Measurements from ENCODE around the gene ZAP70.
"Not testable (repeated sequence)": the region's sequence is repeated elsewhere in the genome, so short reads cannot be mapped to it uniquely, and the experiment has no call there.

The ZAP70 gene

GRCh38 chr2:97670471-97670870 lies 42.9 kb upstream of the ZAP70 start:
- no peak for TF ChIP-seq CTCF (IDR thresholded peaks at IDR 0.05; ENCODE audit: low read depth, low read length, missing control alignments)
- in situ Hi-C loops (cut with HindIII; ENCODE audit: low pct_ligation_motif_present, low sequenced_read_pairs), result no loop called here
- H3K36me3 ChIP-seq (replicated peaks), result no peaks in the 10 kb centered on the region
- H3K27me3 ChIP-seq (replicated peaks), result no peaks in the 10 kb centered on the region
- no peak for DNase-seq
- no peak overlapping the region for H3K27ac ChIP-seq
- no peak overlapping the region for H3K4me3 ChIP-seq (ENCODE audit: low read depth, low read length)

- no peak for DNase-seq
- no peak for TF ChIP-seq CTCF (IDR thresholded peaks at IDR 0.05; ENCODE audit: low read depth, low read length, missing control alignments)
- no peaks in the 10 kb centered on the region for H3K27me3 ChIP-seq (replicated peaks)
- no peaks in the 10 kb centered on the region for H3K36me3 ChIP-seq (replicated peaks)
- H3K27ac ChIP-seq, result no peak overlapping the region
- in situ Hi-C loops (cut with HindIII; ENCODE audit: low pct_ligation_motif_present, low sequenced_read_pairs), result no loop called here
- no peak overlapping the region for H3K4me3 ChIP-seq (ENCODE audit: low read depth, low read length)
Measured at GRCh38 chr2:97671526-97671925, 41.9 kb upstream of the ZAP70 start.

- H3K4me3 ChIP-seq (ENCODE audit: low read depth, low read length); in situ Hi-C loops (cut with HindIII; ENCODE audit: low pct_ligation_motif_present, low sequenced_read_pairs); H3K36me3 ChIP-seq (replicated peaks); DNase-seq; H3K27ac ChIP-seq; H3K27me3 ChIP-seq (replicated peaks): not testable (repeated sequence)
Measured at GRCh38 chr2:97672606-97673140, 40.7 kb upstream of the ZAP70 start.

- DNase-seq, result peak; percentile 21
- Histone ChIP-seq H3K4me3 (ENCODE audit: low read depth, low read length) (no peak overlapping the region), H3K36me3 (replicated peaks) (no peaks in the 10 kb centered on the region), H3K27ac (no peak overlapping the region), H3K27me3 (replicated peaks) (no peaks in the 10 kb centered on the region)
- TF ChIP-seq CTCF (IDR thresholded peaks at IDR 0.05; ENCODE audit: low read depth, low read length, missing control alignments), result no peak
- in situ Hi-C loops (cut with HindIII; ENCODE audit: low pct_ligation_motif_present, low sequenced_read_pairs), result no loop called here
Measured at GRCh38 chr2:97673182-97673914, 40.0 kb upstream of the ZAP70 start.

GRCh38 chr2:97673915-97674283 lies 39.5 kb upstream of the ZAP70 start:
- no peak for TF ChIP-seq CTCF (IDR thresholded peaks at IDR 0.05; ENCODE audit: low read depth, low read length, missing control alignments)
- no peak overlapping the region for H3K4me3 ChIP-seq (ENCODE audit: low read depth, low read length)
- H3K27ac ChIP-seq, result no peak overlapping the region
- in situ Hi-C loops (cut with HindIII; ENCODE audit: low pct_ligation_motif_present, low sequenced_read_pairs), result no loop called here
- no peaks in the 10 kb centered on the region for H3K36me3 ChIP-seq (replicated peaks)
- no peak for DNase-seq
- no peaks in the 10 kb centered on the region for H3K27me3 ChIP-seq (replicated peaks)

GRCh38 chr2:97675430-97676113 lies 37.8 kb upstream of the ZAP70 start:
- in situ Hi-C loops (cut with HindIII; ENCODE audit: low pct_ligation_motif_present, low sequenced_read_pairs), result no loop called here
- TF ChIP-seq CTCF (IDR thresholded peaks at IDR 0.05; ENCODE audit: low read depth, low read length, missing control alignments), result no peak

More at GRCh38 chr2:97675430-97676113, 37.8 kb upstream of the ZAP70 start:
- Histone ChIP-seq H3K27ac (no peak overlapping the region), H3K27me3 (replicated peaks) (no peaks in the 10 kb centered on the region), H3K36me3 (replicated peaks) (no peaks in the 10 kb centered on the region), H3K4me3 (ENCODE audit: low read depth, low read length) (no peak overlapping the region)
- no peak for DNase-seq
